ENCODE data around the gene CNDP1.

GRCh38 chr18:74505776-74506175 lies 28.5 kb upstream of the CNDP1 start:
- TF ChIP-seq CTCF (IDR thresholded peaks at IDR 0.05) (no peak), EZH2phosphoT487 (IDR thresholded peaks at IDR 0.05) (no peak)
